Stimulated activated CD8-positive, alpha-beta memory T cell treated with anti-CD3 and anti-CD28 coated beads, Interleukin-7, amount 100 ng/mL, for 48 hours (primary cell): ENCODE results near the gene AKT1.

ENCODE experiments used
- DNase-seq, 2 donors: peaks; one replicate each; pipeline ENCODE4 v3.0.0-alpha.2; 2020; ENCODE audit warnings: low read depth in 1 of 2; ENCODE audit errors: extremely low read depth in 1 of 2

The AKT1 gene

DNA sequence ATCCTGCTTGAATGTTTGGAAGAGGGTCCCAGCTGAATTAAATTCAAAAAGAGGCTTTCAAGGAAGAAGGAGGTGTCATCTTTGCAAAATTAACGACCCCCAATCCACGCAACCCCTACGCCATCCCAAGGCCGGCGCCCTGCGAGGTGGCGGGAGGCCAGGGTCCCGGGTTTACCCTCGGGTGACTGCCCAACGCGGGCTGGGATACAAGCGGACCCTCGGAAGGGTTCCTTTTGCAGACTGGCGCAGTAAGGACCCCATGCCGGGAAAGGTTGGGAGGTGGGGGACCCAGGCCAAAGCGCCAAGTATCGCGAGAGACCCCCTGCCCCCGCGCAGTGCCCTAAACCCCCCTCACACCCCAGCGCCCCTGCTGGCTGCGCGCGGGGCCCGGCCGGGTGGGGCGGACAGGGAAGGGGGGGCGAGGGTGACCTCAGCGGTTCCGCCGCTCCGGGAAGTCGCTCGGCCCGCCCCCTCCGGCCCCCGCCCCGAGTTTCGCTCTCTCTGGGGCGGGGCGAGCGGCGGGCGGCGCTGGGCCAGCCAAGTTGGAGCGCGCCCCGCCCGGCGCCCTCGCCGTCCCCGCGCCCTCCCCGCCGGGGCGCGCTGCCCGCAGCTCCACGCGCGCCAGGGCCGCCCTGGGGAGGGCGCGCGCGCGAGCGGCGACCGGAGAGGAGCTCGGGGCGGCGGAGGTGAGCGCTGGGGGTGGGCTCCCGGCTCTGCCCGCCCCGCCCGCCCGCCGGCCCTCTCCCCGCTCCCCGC lies 4.6 kb upstream of the AKT1 start:
- peak; percentile 65 to 70 for DNase-seq

GRCh38 chr14:104799244-104800014 lies 3.9 kb upstream of the AKT1 start:
- DNase-seq, result no peak

- no peak for DNase-seq
Observed at GRCh38 chr14:104798300-104799243, 3.0 kb upstream of the AKT1 start.

- no peak for DNase-seq
Observed at GRCh38 chr14:104797115-104798044, 1.8 kb upstream of the AKT1 start.

DNA sequence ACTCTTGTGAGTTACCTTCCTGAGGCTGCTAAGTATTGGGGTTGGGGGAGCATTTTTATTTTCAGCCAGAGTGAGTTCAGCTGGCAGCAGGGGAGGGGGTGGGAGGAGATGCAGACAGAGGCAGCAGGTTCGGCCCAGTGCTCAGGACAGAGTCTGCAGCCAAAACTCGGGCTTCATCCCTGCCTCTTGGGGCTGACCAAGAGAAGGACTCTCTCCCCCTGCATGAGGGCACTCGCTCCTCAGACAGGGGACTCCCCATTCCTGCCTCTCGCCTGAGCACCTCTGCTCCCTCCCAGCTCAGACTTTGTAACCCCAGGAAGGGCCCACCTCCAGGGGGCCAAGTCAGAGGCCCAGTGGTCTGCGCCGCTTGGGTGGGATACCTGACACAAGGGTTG lies 1.1 kb upstream of the AKT1 start:
- no peak for DNase-seq

- no peak for DNase-seq
Observed at GRCh38 chr14:104795781-104796686, 486 bp upstream of the AKT1 start.

DNA sequence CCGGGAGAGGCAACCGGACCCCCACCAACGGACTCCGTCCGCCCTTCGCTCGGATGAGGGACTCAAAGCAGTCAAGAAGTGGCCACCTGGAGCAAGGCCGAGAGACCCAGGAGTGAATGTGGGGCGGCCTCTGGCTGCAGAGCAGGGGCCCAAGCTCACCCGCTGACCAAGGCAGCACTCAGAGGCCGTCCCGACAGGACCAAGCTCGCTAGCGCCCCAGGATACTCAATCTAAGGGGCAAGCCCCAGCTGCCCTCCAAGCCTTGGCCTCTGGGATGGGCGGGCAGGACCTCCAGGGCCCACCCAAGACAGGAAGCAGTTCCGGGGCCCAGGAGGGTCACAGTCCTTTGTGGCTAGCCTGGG lies 936 bp downstream of the AKT1 start:
- DNase-seq, result no peak

- DNase-seq, result peak in 1 of 2 donors; percentile 60
Observed at GRCh38 chr14:104794099-104794498, 1.4 kb downstream of the AKT1 start.

GRCh38 chr14:104793703-104793959 lies 1.9 kb downstream of the AKT1 start:
- DNase-seq, result no peak

- no peak for DNase-seq
Observed at GRCh38 chr14:104792945-104793702, 2.4 kb downstream of the AKT1 start.

DNA sequence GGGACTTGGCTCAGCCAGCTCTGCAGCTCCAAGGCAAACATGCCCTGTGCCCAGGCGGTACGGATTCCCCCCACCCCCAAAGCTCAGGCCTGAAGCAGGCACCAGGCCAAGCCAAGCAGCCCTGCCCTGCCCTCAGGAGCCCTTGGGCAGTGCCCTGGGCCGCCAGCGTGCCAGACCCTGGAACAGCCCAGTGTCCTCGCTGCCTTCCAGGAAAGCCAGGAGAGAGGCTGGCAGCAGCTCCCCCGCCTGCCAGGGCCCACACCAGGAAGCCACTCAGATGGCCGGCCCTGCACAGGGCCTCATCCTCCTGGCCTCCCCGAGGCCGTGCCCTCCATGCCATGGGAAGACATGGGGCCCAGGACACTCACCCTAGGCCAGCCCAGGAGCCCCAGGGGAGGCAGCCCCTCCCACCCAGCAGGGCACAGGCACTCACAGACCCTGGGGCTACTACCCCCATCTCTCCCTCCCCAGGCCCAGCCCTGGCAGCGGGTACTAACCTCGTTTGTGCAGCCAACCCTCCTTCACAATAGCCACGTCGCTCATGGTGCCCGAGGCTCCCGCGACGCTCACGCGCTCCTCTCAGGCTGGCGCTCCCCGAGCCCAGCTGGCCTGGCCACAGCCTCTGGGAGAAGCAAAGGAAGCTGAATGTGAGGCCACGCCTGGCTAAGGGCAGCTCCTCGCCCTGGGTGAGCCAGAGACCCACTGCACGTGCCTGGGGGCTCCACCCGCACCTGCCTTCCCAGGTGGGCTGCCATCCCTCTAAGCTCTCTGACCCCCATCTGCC lies 3.3 kb downstream of the AKT1 start:
- DNase-seq, result no peak

DNA sequence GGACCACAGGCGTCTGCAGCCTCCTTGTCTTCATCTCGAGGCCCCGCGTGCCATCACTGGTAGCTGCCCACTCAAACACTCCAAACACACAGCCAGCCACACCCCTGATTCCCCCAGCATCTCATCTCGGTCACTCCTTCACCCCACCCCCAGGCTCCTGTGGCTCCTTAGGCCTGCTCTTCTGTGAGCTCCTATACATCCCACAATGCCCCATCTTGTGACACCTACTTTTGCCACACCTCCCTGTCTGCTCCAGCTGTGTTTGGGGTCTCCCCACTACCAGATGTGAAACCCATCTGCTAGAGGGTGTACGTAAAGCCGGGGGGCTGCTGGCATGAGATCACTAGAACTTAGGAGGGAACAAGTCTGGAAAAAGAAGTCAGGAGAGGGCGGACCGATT lies 4.1 kb downstream of the AKT1 start:
- no peak for DNase-seq

GRCh38 chr14:104789752-104790743 lies 5.5 kb downstream of the AKT1 start:
- no peak for DNase-seq

GRCh38 chr14:104788873-104789663 lies 6.5 kb downstream of the AKT1 start:
- no peak for DNase-seq

- DNase-seq, result no peak
Observed at GRCh38 chr14:104788161-104788818, 7.3 kb downstream of the AKT1 start.
